Osteocyte (in vitro differentiated cells): Measurements from ENCODE around the gene R3HDM1. TPM values are rescaled to one million over a fixed set of nuclear protein-coding genes. Genes with fewer than 3 reads are reported as not detected.

Source experiments
- DNase-seq: peaks from one replicate; pipeline ENCODE4 v3.0.0; 2021; ENCODE audit warnings: mixed read lengths; ENCODE audit not compliant: unreplicated experiment; ENCODE audit errors: extremely low spot score
- H3K27ac Mint-ChIP-seq: one replicate; pipeline ENCODE4 v1.8.0; 2021; ENCODE audit warnings: mild to moderate bottlenecking, mixed read lengths; ENCODE audit not compliant: unreplicated experiment
- H3K27me3 Mint-ChIP-seq: one replicate; pipeline ENCODE4 v1.8.0; 2021; ENCODE audit warnings: mixed read lengths; ENCODE audit not compliant: unreplicated experiment
- H3K36me3 Mint-ChIP-seq: one replicate; pipeline ENCODE4 v1.8.0; 2021; ENCODE audit warnings: mixed read lengths; ENCODE audit not compliant: unreplicated experiment
- H3K4me1 Mint-ChIP-seq: one replicate; pipeline ENCODE4 v1.8.0; 2021; ENCODE audit warnings: mixed read lengths; ENCODE audit not compliant: unreplicated experiment
- H3K4me3 Mint-ChIP-seq: one replicate; pipeline ENCODE4 v1.8.0; 2021; ENCODE audit warnings: mild to moderate bottlenecking, moderate library complexity, mixed read lengths; ENCODE audit not compliant: unreplicated experiment
- H3K9me3 Mint-ChIP-seq: one replicate; pipeline ENCODE4 v1.8.0; 2021; ENCODE audit warnings: mixed read lengths; ENCODE audit not compliant: unreplicated experiment
- CTCF ChIP-seq: fragments of 200-600 bp; sonication (generic); IDR thresholded peaks from 2 replicates; pipeline ENCODE4 v1.5.0; 2021; ENCODE audit warnings: antibody characterized with exemption, mild to moderate bottlenecking, moderate library complexity
- total RNA-seq: library from RNA; stranded (reverse); gene quantifications from 2 replicates; pipeline ENCODE4 v1.2.1, GENCODE V29; 2021

Gene R3HDM1
- total RNA-seq, 1 donor from 2014 or later: 35.0 TPM

DNA sequence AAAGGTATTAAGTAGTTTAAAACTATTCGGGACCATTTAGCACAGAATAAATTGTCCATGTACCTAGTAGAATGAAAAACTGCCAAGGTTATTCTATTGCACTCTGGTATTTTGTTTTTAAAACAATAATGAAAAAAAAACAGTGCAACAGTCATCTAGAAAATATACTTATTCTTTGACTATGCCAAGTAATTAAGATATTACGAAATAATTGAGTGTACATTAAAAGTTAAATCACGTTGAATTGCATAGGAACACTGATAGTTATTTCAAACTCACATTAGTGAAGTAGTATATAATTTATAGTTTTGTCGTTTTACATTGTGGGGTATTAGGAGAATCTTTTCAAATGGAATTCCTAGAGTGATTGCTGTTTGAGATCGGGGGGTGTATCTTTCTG lies 20.1 kb downstream of the R3HDM1 start:
- DNase-seq: no peak
- TF ChIP-seq CTCF: no peak
- Mint-ChIP-seq H3K27ac (no peak overlapping the region), H3K4me1 (no peaks in the 10 kb centered on the region), H3K4me3 (no peak overlapping the region), H3K27me3 (no peaks in the 10 kb centered on the region), H3K36me3 (peaks cover 4% of the 10 kb centered on the region), H3K9me3 (peaks cover 5% of the 10 kb centered on the region)

DNA sequence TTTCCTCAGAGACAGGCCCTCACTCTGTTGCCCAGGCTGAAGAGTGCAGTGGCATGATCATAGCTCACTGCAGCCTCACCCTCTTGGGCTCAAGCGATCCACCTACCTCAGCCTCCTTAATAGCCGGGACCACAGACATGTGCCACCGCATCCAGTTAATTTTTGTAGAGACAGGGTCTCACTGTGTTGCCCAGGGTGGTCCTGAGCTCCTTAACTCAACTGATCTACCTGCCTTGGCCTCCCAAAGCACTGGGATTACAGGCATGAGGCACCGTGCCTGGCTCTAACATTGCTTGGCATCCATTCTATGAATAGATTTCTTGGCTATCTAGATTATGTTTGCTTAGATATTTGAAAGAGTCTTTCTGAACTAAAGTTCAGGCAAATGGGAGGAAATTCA lies 21.6 kb downstream of the R3HDM1 start:
- DNase-seq: no peak
- Mint-ChIP-seq H3K36me3 (peaks cover 4% of the 10 kb centered on the region), H3K27me3 (no peaks in the 10 kb centered on the region), H3K9me3 (peaks cover 5% of the 10 kb centered on the region), H3K4me1 (peaks cover 2% of the 10 kb centered on the region), H3K4me3 (no peak overlapping the region), H3K27ac (no peak overlapping the region)
- TF ChIP-seq CTCF: no peak

GRCh38 chr2:135555311-135555710 lies 24.0 kb downstream of the R3HDM1 start:
- no peaks in the 10 kb centered on the region for H3K27me3 Mint-ChIP-seq
- H3K27ac Mint-ChIP-seq: no peak overlapping the region
- no peak for TF ChIP-seq CTCF
- peaks cover 4% of the 10 kb centered on the region for H3K36me3 Mint-ChIP-seq
- peaks cover 5% of the 10 kb centered on the region for H3K9me3 Mint-ChIP-seq
- no peak overlapping the region for H3K4me3 Mint-ChIP-seq
- peaks cover 7% of the 10 kb centered on the region for H3K4me1 Mint-ChIP-seq
- DNase-seq: no peak

GRCh38 chr2:135557530-135557929 lies 26.2 kb downstream of the R3HDM1 start:
- Mint-ChIP-seq H3K27ac (no peak overlapping the region), H3K4me3 (no peak overlapping the region)

GRCh38 chr2:135561925-135562324 lies 30.6 kb downstream of the R3HDM1 start:
- Mint-ChIP-seq H3K27ac (no peak overlapping the region), H3K4me3 (no peak overlapping the region), H3K9me3 (no peaks in the 10 kb centered on the region), H3K27me3 (no peaks in the 10 kb centered on the region), H3K4me1 (peaks cover 7% of the 10 kb centered on the region), H3K36me3 (peaks cover 2% of the 10 kb centered on the region)
- DNase-seq: no peak
- no peak for TF ChIP-seq CTCF

More at GRCh38 chr2:135557530-135557929, 26.2 kb downstream of the R3HDM1 start:
- H3K9me3 Mint-ChIP-seq: peaks cover 5% of the 10 kb centered on the region
- H3K36me3 Mint-ChIP-seq: peaks cover 4% of the 10 kb centered on the region
- TF ChIP-seq CTCF: no peak
- H3K27me3 Mint-ChIP-seq: no peaks in the 10 kb centered on the region
- no peak for DNase-seq
- H3K4me1 Mint-ChIP-seq: peaks cover 7% of the 10 kb centered on the region
